GM21515 (cell line): ENCODE measurements around the gene VGLL4.
"Not testable (repeated sequence)": the region's sequence is repeated elsewhere in the genome, so short reads cannot be mapped to it uniquely, and the experiment has no call there.

Experiments
- ATAC-seq: cut with Tn5 transposase; IDR thresholded peaks from one replicate; pipeline ENCODE4 v1.9.1; 2021; ENCODE audit not compliant: unreplicated experiment

VGLL4 gene

DNA sequence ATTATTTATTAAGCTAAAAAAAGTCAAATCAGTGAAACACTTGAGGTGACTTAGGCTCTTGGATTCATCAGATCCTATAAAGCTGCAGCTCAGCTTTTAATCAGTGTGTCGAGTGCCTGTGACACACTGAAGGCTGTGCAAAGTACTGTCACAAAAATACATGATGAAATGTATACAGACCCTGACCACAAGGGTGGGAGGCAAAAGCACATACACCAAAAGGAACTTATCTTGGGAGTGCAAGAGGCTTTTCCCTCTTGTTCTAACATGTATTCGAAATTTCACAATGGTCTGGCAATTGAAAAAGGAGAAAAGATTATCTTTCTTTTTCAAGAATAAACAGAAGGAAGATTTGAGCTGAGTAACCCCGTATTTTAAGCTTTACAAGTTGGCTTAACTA, 35.9 kb downstream of the VGLL4 start:
- ATAC-seq, result no peak

- no peak for ATAC-seq
These were observed 36.8 kb downstream of the VGLL4 start for GRCh38 chr3:11606865-11607440.

- no peak for ATAC-seq
These were observed 37.5 kb downstream of the VGLL4 start for GRCh38 chr3:11606090-11606784.

- ATAC-seq, result no peak
These were observed 38.3 kb downstream of the VGLL4 start for GRCh38 chr3:11605398-11605797.

DNA sequence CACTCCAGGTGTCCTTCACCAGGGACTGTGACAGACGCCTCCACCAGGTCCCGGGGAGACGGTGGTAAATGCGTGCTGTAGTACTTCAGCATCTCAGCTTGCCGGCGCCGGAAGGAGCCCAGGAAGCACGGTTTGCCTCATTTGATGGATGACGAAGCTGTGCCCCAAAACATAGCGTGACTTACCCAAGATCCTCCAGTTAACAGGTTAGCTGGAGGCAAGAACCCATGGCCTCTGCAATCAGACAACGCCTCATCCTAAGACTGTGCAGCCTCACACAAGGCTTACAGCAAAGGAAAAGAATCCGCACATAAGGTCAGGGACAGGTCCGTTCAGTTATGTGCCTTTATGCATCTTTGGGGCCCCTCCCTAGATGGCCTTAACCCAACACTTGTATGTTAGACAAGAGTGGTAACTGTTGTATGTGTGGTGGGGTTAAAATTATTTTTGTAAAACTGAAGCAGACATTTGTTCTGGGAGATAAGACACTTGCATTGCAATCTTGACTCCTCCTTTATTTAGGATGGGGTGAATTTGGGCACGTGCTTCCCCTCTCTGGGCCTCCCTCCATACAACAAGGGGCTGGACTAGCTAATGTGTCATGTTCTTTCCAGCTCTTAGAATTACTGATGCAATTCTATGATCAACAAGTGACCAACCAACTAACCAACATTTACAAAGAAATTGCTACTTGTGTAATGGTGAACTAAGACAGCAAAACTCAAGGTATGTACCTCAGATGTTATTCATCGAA, 39.4 kb downstream of the VGLL4 start:
- ATAC-seq, result no peak

DNA sequence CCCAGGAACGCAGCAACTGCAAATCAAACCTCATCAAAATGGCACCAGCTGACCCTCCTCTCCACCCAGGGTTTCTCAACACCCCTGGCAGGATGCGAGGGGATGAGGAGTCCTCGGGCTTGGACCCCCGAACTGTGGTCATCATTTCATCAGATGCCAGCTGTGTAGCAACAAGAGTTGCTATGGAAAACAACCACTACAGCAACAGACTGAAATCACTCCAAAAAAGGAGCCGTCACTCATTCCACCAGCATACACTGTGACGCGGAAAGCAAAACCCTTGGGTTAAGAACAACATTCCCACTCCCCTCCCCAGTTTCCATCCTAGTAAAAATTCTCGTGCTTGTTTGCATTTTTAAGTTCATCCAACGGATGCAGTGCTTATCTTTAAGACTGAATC, 40.1 kb downstream of the VGLL4 start:
- ATAC-seq, result no peak

GRCh38 chr3:11602886-11603527, 40.7 kb downstream of the VGLL4 start:
- ATAC-seq, result no peak

DNA sequence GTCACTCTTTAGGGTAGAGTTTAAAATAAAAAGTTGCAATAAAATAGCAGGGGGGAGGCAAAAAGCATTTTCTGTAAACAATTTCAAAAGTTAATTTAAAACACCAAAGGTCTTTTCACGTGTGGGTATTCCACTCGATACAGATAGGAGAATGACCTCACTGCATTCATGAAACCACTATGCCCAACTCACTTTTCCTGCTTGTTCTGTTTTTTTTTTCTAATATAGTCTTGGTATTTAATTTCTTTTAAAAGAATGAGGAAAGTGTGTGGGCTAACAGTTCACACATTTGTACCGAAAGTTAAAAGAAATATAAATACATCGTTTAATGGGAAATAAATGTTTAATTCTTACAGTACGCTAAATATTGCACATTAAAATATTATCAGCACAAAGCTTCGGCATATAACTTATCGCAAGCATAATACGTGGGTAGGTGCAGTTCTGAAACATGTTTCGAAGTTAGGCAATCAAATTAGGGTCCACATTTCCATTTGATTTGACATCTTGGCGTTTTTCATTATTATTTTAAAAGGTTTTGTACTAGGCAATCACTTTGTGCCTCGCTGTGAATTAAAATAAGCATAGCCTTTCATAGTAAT, 41.4 kb downstream of the VGLL4 start:
- ATAC-seq, result peak; percentile 3

GRCh38 chr3:11601446-11602238, 42.1 kb downstream of the VGLL4 start:
- peak; percentile 89 for ATAC-seq

DNA sequence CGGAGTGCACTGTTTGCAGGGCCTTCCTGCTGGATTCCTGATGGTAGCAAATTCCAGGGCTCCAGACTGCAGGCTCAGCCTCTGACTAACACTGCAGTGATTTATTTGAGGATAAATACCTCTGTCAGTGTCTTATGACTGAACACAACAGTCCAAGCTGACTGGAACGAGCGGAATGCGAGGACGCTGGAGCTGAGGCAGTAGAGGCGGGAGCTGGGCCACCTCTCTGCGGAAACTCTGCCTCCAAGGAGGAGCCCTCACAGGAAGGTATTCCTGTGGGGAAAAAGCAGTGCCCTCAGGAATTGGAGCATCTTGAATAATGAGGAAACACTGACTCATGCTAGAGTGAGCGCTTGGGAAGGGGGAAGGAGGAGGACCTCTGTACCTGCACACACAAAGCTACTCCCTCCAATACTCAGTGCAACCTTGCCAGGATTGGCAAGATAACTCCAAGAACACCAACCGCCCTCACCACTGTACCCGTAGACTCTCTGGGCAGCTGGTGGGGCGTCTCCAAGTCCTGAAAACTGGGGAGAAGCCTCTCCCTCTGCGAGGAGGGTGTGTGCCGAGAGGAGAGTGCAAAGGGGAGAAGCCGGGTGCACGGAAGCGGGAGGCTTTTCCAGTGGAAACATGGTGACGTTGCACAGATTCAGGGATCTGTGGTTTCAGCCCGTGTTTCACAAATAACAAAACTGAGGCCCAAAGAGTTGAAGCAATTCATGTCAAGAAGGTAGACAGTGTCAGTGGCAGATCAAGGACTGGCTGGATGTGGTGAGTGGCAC, 43.0 kb downstream of the VGLL4 start:
- ATAC-seq, result no peak

DNA sequence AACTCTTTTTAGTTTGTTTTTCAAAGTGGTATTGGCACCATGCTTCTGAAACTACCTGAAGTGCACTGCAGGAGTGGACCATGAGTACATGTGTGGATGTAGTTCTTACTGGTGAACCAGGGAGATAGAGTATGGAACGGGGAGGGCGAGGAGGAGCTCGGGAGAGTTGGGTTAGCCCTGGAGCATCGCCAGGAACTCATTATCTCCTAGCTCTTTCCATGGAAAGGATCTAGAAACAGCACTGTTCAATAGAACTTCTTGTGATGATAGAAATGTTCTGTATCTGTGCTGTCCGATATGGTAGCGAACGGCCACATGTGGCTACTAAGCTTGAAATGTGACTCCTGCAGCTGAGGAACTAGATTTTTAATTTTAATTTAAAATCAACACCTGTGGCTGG, 47.3 kb downstream of the VGLL4 start:
- no peak for ATAC-seq

GRCh38 chr3:11595024-11595423, 48.7 kb downstream of the VGLL4 start:
- ATAC-seq, result not testable (repeated sequence)

GRCh38 chr3:11593318-11594034, 50.2 kb downstream of the VGLL4 start:
- ATAC-seq, result no peak

DNA sequence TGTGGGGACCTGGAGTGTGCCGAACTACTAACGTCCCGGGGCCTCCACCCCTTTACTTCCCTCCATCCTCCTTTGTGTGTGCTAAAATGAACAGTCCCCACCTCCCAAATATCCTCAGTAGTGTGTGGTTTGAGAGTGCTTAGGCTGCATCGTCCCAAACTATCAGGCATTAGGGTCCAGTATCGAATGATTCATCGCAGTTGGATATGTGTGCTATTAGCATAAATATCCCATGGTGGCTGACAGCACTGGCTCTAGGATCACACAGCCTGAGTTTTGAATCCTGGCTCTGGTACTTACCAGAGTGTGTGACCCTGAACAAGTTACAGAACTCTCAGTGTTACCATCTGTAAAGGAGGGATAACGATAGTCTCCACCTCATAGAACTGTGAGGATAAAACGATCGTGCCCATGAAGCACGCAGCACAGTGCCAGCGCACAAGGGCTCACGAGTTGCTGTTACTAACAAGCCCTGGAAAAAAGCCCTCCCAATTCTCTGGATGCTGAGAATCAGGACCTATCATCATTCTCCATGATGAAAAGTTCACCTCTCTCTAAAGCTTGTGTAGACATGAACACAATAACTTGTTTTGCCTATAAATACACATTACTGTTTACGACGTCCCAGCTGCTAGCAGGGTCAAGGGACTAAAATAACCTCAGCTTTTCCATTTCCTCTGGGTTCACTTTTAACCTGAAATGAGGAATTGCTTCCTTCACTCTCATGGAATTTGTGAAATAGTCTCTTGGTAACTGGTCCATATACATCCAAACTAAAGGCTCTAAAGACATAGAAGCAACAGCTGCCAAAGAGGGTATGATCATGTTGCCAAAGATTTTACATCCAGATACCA, 51.0 kb downstream of the VGLL4 start:
- no peak for ATAC-seq

GRCh38 chr3:11591391-11592282, 52.1 kb downstream of the VGLL4 start:
- no peak for ATAC-seq

GRCh38 chr3:11591002-11591355, 52.7 kb downstream of the VGLL4 start:
- ATAC-seq, result no peak

DNA sequence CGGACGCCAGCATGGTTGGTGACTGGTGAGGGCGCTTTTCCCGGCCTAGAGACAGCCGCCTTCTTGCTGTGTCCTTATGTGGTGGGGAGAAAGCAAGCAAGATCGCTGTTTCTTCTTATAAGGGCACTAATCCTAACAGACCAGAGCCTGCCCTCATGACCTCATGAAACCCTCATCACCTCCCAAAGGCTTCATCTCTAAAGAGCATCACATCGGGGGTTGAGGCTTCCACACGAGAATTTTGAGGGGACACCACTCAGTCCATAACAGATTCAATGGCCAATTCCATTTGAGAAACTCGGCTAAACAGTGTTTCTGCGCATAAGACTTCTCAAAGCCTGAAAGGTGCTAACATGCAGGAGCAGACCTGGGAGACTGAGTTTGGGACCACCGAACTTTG, 54.0 kb downstream of the VGLL4 start:
- ATAC-seq, result no peak
